SIG-M5 treated with dmso at 0.1 percent for 504 hours (cell line): ENCODE measurements around the gene KCNK18.
"Not testable (repeated sequence)": the region's sequence is repeated elsewhere in the genome, so short reads cannot be mapped to it uniquely, and the experiment has no call there.

Experiments used
- DNase-seq: peaks from one replicate; lab custom pipeline; 2025; ENCODE audit not compliant: unreplicated experiment; lab: John Stamatoyannopoulos, UW

KCNK18 gene

DNA sequence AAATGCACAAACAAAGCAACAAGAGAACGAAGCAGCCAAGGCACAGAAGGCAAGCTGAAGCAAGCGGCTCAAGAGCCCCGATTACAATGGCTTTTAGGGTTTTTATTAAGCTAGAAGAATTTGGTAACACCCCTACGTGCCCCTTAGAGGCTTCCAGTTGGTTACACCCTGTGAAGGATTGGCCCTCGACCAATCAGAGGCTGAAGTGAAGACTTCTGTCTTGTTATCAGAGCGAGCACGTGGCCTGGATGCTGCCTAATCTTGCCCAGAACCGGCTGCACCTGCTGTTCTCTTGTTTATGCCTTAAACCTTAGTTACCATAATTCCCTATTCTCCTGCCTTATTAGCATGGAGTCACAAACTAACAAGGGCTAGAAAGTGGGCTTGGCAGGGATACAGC lies 21.4 kb downstream of the KCNK18 start:
- no peak for DNase-seq

DNA sequence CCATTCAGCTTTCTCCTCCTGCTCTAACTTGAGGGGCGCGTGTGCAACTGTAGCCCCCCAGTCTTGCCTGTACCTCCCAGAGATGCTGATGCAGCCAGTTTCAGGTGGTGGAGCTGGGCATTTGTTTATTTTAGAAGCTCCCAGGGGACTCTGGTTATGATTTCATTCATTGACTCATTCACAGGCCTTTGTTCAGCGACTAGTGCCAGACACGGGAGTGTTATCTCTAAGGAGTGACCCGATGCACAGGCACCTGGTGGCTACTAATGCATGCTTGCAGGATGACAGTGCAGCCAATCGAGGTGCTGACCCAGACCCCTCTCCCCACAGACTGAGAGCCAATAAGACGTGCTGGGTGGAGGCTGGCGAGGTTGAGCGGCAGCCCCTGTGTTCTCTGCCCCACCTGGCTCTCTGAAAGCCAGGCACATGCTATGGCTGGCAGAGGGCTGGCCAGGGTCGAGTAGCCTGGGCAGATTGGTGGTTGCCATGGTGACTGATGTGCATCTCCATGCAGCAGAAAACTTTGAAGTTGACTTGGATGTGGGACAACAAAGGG lies 23.9 kb downstream of the KCNK18 start:
- DNase-seq, result no peak

DNA sequence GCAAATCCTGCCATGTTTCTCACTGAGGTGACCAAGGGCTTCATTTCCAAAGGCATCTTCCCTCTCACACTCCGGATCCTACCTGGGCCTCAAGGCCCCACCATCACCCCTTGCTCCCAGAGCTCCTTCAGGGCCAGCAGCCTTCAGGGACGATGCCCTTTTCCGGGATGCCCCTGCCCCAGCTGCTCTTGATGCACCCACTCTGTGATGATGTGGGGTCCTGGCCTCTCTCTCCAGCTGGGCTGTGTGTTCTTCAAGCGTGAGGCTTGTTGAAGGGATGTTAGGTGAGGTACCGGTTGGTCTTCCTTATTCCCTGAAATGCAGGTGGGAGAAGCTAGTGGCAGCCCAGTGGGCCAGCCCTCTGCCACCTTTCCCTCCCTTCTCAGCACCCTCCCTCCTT lies 25.3 kb downstream of the KCNK18 start:
- DNase-seq, result no peak

DNA sequence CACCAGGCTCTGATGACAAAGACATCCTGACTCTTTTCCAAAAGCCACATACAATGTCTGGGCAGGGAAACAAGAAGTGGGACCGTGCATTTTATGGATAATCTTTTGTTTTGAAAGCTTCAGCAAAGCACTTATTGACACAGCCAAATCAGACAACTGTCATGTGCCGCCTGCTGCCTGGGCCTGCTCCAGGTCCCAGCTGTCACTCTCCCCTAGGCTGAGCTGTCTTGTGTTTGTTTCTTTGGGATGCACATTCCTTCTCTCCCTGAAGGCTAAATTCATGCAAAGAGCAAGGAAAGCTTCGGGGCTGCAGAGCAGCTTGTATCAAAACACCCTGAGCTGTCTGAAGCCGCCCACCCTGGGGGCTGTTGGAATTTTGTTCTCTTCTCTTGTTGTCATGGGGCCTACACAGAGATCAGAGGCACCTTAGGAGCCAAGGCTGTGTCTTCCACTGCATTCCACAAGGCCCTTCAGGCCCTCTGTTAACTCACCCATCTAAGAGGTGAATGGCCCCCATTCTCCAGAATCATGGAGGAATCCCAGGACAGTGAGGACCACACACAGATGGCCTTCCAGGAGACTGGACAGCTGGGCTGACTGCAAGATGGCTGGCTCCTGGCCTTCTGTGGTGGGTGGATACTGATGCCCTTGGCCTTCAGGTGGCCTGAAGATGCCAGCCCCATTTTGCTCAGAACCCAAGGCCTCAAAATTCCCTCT lies 25.8 kb downstream of the KCNK18 start:
- DNase-seq, result no peak

DNA sequence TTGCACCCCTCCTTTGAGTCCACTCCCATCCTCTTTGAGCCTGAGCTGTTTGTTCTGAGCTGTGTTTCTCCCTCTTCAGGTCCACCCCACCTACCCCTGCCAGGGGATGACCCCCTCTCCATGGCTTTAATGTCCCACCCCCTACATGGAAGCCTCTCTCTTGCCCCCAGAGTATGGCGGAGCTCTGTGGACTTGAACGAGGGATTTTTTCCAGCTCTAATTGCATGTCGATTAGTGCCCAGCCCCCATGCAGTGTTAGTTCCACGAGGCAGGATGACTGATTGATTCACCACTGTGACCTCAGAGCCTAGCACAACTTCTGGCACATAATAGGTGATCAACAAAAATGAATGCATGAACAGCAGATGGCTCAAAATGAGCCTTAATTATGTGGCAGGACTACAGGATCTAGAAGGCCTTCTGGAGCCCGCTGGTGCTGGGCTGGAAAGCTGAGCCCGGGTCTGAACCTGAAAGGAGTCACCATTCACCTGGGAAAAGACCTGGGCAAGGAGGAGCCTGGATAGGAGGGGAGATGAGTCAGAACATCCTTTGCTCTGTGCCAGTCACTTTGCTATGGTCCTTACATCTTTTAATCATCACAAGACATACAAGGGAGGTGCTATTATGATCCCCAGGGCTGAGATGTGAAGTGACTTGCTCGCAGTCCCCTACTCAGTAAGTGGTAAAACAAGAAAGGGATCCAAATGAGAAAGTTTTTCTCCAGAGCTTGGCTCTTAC lies 26.6 kb downstream of the KCNK18 start:
- DNase-seq, result no peak

DNA sequence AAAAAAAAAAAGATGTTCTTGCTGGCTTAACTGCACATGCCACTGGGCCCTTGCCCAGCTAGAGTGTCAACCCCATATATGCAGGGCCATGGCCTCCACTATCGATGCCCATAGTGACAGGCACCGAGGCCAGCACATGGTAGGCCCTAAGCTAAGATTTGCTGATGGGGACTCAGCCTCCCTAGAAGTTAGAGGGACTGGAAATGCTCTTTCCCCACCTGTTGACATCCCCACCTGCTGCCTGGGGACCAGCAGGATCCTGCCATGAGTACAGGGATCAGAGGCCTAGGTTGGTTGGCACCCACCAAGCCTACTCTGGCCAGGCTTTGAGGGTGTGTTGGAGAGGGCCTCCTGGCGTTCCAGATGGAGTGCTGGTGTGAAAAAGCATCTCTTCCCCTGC lies 27.6 kb downstream of the KCNK18 start:
- DNase-seq, result no peak

DNA sequence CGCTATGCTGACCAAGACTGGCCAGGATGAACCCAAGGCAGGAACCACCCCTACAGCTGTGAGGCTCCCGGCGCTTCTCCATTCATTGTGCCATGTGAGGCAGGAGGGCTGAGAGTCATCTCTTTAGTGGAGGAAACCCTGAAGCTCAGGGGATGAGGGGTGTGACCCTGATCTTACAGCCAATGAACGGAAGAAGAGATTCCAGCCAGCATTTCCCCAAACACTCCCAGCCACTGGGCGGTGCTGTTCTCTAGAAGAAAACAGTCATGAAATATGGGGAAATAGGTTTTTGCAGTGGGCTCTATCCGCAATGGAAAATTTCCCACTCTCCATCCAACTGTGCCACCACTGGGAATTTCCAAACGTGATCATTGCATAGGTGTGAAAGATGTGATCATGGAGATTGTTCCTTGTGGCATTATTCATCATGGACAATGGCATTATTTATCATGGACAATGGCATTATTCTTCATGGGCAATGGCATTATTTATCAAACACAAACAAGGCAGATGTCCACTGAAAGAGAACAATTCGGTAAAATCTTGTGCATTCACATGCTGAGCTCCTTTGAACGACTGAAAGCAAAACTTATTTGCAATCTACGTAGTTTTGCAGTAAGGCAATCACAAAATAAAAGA lies 29.6 kb downstream of the KCNK18 start:
- DNase-seq, result peak; percentile 24

DNA sequence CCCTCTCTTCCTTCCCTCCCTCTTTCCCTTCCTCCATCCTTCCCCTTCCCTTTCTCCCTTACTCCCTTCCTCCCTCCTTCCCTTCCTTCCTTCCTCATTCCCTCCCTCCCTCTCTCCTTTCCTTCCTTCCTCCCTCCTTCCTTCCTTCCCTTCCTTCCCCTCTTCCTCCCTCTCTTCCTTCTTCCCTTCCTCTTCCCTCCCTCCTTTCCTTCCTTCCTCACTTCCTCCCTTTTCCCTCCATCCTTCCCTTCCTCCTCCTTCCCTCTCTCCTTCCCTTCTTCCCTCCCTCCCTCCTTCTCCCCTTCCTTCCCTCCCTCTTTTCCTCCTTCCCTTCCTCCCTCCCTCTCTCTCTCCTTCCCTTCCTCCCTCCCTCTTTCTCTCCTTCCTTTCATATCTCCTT lies 30.9 kb downstream of the KCNK18 start:
- DNase-seq, result no peak

DNA sequence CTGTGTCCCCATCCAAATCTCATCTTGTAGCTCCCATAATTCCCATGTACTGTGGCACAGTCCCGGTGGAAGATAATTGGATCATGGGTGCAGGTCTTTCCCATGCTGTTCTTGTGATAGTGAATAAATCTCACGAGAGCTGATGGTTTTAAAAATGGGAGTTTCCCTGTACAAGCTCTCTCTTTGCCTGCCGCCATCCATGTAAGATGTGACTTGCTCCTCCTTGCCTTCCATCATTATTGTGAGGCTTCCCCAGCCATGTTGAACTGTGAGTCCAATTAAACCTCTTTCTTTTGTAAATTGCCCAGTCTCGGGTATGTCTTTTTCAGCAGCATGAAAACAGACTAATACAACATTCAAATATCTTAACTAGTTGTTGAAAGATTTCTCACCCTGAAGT lies 32.8 kb downstream of the KCNK18 start:
- DNase-seq, result not testable (repeated sequence)

DNA sequence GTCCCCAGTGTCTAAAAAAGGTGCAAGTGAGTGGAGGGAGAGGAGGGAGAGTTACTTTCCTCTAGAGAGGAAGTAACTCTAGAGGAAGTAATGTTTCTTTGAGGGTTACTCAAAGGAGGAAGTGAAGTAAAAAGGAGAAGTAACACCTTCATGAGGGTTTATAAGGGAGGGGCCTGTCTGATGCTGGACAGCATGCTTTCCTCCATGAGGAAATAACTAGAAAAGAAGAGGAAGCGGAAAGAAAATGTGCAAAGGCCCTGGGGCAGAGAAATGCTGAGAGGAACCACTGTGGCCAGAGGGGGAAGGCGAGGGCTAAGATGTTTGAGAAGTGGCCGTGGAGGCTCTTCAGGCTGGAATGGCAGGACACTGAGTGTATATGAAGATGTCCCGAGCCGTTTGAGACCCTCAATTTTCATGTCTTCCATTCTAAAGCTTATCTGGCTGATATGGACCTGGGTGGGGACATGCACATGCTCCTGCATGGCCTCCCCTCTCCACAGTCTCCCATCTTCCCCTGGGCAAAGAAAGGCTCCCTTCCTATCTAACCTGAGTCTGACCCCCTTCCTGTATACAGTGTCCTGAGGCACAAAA lies 40.2 kb downstream of the KCNK18 start:
- DNase-seq, result peak; percentile 80

DNA sequence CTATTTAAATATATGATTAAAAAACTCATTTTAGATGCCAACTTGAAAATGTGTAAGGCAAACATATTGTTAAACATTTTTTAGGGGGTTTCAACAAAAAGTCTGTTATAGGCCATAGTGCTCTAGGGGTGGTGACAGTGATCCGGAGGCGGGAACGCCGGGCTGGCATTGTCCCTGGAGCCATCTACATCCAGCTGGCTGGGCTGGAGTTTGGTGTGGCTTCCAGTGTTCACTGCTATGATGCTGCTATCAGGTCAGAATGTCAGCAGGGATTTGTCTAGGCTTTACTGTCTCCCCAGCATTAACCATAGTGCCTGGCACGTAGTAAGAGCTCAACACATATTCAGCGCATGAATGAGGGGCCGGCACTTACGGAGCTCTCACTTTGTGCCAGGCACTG lies 41.8 kb downstream of the KCNK18 start:
- DNase-seq, result no peak

DNA sequence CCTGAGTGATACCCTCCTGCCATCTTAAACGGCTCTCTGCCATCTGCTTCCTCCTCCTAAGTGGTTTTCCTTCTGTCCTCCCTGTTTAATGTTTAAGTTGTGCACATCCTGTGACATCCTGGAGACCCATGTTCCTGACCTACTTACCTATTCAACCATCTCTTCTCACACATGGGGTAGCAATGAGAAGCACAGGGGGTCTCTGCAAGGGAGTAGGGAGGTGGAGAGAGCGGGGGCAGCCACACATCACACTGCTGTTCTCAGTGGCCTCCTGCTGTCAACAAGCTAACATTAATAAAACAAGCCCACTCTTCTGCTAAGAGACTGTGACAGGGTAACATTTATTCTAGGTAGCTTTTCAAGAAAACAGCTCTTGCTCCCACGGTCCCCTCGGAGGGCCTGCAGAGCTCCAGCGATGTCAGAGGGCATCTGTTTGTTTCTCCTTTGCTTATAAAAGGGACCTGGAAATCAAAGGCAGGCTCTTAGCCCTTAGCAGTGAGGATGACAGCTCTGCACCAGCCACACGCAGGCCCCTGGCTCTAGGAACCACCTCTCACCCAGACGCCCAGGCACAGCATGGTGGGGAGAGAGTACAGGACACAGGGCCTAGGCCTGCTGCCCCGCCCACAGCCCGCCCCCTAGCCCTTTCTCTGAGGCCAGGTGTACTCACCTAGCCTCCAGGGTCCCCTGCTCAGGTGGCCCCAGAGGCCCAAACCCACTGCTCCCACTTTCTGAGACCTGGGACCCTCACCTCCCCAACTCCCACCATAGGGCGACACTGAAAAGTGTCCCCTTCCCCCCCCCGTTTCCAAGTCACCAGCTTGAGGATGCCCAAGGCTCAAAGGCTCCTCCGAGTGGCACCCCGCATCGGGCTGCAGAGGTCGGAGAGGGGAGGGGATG lies 42.7 kb downstream of the KCNK18 start:
- no peak for DNase-seq

DNA sequence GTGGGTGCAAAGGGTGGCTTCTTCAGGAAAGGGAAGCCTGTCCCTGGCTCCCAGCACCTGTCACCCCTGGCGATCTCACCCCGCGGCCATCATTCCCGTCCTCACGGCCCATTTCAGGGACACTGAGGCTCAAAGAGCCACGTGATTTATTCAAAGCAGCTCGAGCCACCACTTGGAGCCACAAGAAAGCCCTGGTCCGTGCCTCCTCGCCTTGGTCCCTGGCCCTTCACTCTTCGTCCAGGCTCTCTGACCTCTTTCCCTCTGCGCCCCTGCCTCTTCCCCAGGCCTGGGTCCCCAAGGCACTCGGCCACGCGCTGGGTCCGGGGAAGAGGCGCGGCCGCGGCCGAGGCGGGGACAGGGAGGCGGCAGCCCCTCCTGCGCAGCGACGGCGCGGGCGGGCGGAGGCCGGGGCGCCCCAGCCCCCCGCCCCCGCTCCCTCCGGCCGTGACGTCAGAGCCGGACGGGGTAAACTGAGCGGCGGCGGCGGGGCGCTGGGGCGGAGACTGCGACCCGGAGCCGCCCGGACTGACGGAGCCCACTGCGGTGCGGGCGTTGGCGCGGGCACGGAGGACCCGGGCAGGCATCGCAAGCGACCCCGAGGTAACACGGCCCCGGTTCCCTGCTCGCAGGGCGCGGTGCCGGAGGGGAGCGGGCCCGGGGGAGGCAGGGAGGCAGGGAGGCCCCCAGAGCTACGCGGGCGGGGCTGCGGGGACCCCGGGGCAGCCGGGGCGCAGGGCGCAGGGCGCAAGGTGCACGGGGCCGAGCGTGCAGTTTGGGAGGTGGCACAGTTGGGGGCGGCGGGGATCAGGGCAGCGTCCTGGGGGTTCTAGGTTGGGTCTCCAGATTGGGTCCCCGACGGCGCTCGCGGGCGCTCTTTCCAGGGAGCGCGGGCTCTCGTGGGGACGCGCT lies 43.6 kb downstream of the KCNK18 start, which contains the start of gene SLC18A2:
Gene SLC18A2 (plus strand): TSS at position 494 of the 909 bp plus-strand sequence. CDS start 580 bp downstream, outside the sequence.
- DNase-seq, result no peak

DNA sequence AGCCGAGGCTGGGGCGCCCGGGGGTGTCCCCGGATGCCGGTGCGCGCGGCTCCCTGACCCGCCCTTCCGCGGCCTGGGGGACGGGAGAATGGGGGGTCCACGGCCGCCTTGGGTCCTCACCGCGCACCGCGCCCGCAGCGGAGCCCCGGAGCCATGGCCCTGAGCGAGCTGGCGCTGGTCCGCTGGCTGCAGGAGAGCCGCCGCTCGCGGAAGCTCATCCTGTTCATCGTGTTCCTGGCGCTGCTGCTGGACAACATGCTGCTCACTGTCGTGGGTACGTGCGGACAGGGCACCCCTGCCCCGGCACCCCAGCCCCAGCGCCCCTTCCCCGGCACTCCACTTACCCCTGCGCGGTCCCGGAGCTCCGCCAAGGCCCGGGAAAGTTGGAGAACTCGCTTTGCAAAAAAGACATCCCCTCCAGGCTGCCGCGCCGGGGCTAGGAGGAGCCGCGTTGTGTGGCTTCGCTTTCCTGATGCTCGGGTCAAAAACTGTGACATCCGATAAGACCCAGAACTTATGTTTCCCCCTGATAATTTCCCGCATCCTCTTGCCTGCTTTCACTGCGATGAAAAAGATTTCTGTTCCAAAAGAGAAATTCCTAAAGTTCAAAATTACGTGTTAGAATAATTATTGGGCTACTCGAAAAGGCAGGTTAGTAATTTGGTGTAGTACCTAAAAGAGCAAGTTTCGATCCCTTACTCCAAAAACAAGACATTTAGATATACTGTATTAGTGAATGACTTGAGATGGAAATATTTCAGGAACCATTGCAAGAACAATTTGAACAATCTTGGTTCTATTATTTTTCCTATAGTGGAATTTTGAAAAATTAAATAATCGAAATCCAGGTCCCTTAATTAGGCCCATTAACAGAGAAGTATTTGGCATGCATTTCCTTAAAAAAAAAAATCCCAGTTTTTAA lies 44.5 kb downstream of the KCNK18 start:
- DNase-seq, result no peak

DNA sequence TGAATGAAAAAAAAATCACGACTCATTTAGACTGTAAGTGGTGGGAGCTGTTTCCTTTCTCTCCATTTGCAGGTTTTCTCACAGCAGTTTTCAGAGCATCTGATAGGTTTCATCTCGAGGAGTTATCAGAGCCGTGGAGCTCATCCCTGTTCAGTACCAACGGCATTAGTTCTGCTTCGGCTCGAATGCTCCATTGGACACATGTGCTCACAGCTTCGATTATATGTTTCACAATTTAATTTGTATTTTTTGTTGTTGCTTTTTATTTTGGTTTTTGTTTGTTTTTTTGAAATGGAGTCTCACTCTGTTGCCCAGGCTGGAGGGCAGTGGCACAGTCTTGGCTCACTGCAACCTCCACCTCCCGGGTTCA lies 45.2 kb downstream of the KCNK18 start:
- no peak for DNase-seq

DNA sequence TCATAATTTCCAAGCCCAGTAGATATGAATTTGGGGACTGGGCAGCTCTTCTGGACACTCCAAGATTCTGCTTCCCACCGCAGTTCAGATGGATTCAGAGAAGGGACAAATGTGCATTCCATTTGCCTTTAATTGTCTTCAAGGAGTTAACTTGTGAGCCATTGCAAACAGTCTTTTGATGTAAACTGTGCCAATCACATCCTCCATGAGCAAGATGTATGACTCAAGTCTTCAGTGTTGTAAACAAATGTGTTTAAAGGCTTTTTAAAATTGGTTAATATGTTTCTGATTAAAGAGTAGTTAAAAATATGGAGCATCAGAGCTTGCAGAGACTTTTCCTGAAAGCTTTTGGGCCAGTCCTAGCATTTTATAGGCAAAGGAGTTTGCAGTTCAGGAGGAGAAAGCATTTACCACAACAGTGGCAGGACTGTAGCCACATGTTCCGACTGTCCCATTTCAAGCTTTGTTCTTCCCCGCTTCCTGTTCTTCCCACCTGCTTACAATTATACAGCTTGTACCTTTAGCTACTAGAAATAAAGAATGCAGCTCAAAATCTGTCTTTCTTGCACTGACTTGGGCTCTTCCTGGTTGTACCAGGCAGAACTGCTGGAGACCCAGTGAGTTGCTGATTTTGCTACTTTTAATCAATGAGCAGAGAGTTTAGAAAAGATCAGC lies 49.8 kb downstream of the KCNK18 start:
- no peak for DNase-seq

DNA sequence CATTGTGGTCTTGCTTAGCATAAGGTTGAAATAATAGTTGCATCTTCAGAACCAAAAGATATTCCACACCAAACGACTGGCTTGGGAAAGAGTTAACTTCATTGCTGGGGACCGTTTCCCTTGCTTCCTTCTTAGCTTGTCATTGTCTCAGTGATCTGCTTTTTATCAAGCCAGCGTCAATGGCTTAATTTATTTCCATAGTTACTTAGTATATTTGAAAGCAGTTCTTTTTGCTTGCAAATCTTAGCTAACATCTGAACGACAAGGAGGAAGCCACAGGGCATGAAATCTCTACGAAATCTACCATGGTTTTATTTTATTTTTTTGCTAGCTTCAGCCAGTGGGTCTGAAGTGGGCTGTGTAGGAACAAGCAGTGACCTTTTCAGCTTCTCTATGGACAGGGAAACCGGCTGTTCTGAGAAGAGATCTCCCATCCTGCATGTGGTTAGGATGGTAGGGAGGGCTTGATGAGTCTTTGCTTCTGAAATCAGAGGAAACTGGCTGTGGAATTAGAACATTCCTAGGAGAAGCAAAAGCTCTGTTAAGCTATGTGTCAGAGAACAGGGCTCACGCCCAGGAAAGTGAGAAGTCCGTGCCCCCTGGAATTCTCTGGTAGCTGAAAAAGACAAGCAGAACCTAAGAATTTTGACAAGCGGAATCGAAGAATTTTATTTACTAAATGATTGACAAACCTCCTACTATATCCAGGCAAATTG lies 51.6 kb downstream of the KCNK18 start:
- no peak for DNase-seq
